ENCODE results near the gene SLC2A5.
"Not testable (repeated sequence)": the region's sequence is repeated elsewhere in the genome, so short reads cannot be mapped to it uniquely, and the experiment has no call there.

SLC2A5 gene

GRCh38 chr1:9031484-9032259 is 37.8 kb downstream of the SLC2A5 start:
- no peak for DNase-seq

- not testable (repeated sequence) for DNase-seq
These were observed 38.4 kb downstream of the SLC2A5 start for GRCh38 chr1:9031077-9031476.

DNA sequence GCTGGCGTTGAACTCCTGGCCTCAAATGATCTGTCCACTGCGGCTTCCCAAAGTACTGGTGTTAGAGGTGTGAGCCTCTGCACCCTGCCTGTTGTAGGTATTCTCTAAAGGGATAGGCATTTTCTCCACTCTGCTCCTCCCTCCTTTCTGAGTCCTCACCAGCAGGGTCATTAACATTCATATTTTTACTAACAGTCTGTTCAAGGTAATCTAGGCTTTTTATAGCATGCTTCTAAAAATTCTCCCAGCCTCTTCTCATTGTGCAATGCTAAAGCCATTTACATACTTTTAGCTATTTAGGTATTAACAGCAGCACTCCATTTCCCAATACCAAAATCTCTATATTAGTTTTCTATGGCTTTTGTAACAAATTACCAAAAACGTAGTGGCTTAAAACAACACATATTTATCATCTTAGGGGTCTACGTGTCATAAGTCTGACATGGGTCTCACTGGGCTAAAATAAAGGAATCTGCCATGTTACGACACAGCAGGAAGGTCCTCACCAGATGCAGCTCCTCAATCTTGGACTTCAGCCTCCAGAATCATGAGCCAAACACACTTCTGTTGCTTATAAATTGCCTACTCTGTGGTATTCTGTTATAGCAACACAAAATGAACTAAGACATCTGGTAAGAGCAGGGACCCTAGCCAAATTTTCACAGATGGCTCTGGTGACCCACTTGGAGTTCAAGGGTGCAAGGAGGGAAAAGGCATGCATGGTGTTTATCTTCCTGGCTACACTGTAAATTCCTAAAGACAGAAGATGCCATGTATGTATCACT is 40.3 kb downstream of the SLC2A5 start:
- DNase-seq: no peak

DNA sequence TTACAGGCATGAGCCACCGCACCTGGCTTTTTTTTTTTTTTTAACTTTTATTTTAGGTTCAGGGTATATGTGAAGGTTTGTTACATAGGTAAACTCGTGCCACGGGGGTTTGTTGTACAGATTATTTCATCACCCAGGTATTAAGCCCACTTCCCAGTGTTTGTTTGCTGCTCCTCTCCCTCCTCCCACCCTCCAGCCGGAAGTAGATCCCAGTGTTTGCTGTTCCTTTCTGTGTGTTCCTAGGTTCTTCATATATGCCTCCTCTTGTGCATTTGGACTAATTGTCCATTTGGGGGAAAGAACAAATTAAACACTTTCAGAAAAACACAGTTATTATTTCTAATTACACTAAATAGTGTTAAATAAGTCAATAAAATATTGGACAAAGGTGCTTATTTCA is 42.1 kb downstream of the SLC2A5 start:
- DNase-seq: no peak

GRCh38 chr1:9025449-9025848 is 44.0 kb downstream of the SLC2A5 start:
- no peak for DNase-seq

GRCh38 chr1:9024837-9025236 is 44.6 kb downstream of the SLC2A5 start:
- no peak for DNase-seq

GRCh38 chr1:9022773-9023172 is 46.7 kb downstream of the SLC2A5 start:
- no peak for DNase-seq

DNA sequence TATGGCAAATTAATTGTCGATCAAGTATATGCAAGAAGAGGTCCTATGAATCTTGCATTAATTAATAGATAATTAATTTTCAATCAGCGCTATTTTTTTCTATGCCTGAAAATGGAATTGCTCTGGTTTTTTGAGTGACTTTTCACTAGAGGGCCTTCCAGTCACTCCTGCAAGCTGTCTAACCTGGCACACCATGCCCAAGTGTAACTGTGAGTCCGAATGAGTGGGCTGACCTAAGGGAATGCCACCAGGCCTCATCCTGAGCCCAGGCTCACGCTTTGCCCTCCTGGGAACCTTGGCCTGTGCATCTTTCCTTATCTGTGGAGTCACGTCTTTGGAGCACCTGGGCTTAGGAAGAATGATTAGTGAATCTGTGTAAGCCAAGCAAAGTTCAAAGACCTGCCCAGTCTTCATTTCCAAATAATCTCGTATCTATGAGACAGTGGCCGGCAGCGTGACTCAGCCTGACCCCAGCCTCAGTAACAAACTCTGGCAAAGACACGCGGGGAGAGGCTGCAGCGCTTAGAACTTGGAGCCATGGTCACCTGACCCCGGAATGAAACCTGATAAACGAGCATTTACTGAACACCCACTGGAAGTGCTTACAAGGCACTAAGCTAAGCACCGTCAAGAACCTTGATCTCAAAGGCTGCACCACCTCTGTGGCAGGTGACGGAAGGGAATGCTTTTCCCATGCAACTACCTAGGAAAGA is 47.3 kb downstream of the SLC2A5 start:
- DNase-seq: not testable (repeated sequence)

DNA sequence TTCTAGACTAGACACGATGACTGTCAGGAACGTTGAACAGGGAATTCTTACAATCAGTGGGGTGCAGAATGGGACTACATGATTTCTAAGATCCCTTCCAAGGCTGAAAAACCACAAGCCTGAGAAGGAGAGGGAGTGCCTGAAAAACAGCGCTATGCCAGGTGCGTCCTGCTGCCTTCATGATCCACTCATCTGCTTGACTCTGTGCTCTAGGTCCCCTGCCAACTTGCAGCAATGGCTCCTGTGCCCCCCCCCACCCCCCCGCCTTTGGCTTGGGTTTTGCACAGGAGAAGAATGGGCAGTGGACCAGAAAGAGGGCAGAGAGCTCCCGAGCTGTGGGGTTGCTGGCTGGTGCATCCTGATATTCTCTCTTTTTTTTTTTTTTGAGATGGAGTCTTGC is 49.1 kb downstream of the SLC2A5 start:
- no peak for DNase-seq

DNA sequence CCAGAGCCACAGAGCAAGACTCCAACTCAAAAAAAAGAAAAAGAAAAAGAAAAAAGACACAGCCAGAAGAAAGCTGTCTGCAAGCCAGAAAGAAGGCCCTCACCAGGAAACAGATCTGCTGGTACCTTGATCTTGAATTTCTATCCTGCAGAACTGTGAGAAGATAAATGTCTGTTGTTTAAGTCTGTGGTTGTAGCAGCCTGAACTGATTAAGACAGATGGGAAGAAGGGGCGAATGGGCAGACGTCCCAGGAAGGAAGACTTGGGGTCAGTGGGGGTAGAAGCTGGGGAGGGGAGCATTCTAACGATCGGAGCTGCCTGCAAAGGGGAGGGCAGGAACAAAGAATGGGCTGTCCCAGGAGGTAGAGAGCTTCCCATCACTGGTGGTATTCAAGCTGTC is 49.5 kb downstream of the SLC2A5 start:
- DNase-seq: no peak

DNA sequence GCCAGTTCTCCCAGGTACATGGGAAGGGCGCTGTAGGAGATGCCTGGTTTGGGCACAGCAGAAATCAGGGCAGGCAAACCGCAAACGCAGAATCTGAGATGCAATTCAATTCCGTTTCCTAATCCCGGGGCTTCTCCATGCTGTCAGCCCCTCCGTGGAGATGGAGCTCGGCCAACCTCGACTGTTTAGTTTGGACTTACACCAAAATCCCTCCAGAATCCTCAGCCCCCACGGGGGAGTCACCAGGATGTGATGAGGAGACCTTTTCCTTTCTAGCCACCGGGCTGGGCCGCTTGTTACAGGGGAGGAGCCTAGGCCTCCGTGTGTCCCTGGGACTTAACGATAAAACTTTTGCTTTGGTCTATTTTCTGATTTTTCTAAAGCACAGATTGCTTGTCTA is 51.1 kb downstream of the SLC2A5 start:
- no peak for DNase-seq

DNA sequence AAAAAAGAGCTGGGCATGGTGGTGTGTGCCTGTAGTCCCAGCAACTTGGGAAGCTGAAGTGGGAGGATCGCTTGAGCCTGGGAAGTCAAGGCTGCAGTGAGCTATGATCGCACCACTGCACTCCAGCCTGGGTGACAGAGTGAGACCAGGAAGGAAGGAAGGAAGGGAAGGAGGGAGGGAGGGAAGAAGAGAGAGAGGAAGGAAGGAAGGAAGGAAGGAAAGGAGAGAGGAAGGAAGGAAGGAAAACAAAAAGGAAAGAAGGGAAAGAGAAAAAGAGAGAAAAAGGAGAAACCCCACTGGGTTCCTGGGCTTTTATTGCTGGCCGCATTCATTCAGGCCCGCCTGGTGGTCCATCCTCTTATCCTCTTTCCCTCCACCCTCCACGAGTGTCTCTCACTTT is 53.0 kb downstream of the SLC2A5 start:
- DNase-seq: no peak

- DNase-seq: no peak
These were observed 54.7 kb downstream of the SLC2A5 start for GRCh38 chr1:9014475-9015375.

DNA sequence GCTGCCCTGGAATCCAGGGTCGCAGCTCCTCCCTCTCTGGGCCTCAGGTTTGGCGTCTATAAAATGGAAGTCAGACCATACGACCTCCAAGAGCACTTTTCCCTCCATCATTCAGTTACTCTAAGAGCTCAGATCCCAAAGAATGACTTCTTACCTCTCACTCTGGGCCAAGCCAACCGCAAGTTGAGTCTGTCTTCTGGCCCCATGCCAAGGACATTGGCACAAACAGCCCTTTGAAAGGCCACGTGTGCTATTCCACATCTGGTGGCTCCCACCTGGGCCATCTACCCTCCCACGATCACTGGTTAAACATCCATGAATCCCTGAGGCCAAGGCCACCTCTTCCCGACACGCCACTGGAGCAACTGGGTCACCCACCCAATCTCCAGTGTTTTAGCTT is 55.6 kb downstream of the SLC2A5 start:
- no peak for DNase-seq

DNA sequence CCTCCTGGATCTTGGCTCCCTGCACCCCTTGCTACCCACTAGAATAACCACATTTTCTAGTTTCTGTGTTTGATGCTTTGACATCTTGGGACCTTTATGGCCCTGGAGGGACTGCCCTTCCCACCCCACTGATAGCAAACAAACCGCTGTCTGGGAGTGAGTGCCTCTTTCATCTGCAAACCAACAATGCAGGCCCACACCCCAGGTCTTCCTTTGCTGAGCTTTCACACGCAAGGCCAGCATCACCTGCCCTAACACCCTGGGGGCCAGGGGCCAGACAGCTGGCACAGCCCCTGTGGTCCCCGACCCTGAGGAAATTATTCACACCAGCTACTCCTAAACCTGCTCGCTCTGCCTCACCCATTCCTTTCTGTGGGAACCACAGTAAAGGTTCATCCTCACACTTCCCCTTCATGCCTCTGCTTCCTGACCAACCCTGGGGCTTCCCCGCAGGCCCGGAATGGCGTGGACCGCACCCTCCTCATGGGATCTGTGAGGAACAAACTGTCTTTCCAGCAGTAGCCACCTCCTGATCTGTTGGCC is 58.6 kb downstream of the SLC2A5 start:
- no peak for DNase-seq

- DNase-seq: peak; percentile 61
These were observed 59.7 kb downstream of the SLC2A5 start for GRCh38 chr1:9009438-9010370.

DNA sequence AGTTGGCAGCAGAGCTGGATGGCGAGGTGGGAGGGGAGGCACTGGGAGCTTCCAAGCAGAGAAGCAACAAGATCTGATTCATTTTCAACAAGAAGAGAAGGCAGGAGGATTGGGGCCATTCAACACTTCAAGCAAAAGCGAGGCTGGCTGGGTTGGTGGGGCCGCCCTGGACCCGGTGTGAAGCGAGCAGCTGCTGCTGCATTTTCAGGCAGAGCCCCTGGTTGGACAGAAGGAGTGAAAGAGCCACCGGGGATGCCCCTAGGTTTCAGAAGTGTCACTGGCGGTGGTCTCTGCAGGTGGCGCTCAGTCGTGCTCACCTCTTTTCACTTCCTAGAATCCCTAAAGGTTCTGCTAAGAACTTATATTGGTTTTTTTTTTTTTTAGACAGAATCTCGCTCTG is 61.2 kb downstream of the SLC2A5 start:
- DNase-seq: no peak

DNA sequence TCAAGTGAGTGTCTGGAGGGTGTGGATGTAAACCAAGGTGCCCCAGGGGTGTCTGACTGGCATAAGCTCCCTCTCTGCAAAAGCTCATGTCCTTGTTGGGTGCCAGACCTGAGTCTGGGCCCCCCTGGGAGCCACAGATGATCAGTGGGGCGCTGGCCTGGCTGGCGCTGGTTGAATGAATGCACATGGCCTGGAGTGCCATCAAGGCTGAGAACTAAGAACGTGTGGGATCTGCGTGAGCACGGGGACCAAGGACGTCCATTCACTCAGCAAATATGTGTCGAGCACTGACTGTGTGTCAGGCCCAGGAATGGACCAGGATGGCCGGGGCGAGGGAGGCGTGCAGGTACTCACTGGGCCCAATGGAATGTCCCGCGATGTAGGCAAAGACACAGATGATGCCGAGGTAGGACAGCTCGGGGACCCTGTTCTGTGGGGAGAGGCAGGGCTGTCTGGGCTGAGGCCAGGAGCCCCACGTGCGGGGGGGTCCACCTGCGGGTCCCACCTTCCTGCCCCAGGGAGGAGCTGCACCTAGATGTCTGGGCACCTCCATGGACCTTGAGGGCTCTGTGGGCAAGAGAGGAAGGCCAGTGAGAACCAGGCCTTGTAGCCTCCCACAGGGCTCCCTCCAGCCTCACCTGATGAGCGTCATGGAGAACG is 62.3 kb downstream of the SLC2A5 start:
- DNase-seq: no peak

DNA sequence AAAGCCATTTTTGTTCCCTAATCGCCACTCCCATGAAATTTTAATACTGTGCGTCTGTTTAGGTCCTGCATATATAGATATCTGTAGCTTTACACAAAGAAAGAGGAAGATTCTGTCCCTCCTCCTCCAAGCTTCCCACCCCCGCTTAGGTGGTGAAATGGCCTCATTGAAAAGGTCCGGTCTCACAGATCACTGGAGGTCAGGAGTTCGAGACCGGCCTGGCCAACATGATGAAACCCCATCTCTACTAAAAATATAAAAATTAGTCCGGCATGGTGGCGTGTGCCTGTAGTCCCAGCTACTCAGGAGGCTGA is 64.1 kb downstream of the SLC2A5 start:
- no peak for DNase-seq

GRCh38 chr1:9004700-9005394 is 64.6 kb downstream of the SLC2A5 start:
- DNase-seq: peak; percentile 92

All from activated CD4-positive, alpha-beta T cell treated with anti-CD3 and anti-CD28 coated beads for 48 hours (primary cell).